HG02623 (cell line): ENCODE data around the gene SPG21.

ENCODE experiments used
- ATAC-seq: cut with Tn5 transposase; IDR thresholded peaks from one replicate; pipeline ENCODE4 v1.9.1; 2021; ENCODE audit warnings: moderate library complexity; ENCODE audit not compliant: unreplicated experiment

Gene SPG21

GRCh38 chr15:64943512-64944225 is 46.0 kb downstream of the SPG21 start:
- ATAC-seq, result no peak

- no peak for ATAC-seq
Measured at GRCh38 chr15:64942356-64942755, 47.4 kb downstream of the SPG21 start.

GRCh38 chr15:64938192-64938591 is 51.5 kb downstream of the SPG21 start:
- ATAC-seq, result no peak

- ATAC-seq, result no peak
Measured at GRCh38 chr15:64934023-64934422, 55.7 kb downstream of the SPG21 start.

- ATAC-seq, result no peak
Measured at GRCh38 chr15:64931381-64931780, 58.3 kb downstream of the SPG21 start.

- ATAC-seq, result no peak
Measured at GRCh38 chr15:64930778-64931371, 58.8 kb downstream of the SPG21 start.

- no peak for ATAC-seq
Measured at GRCh38 chr15:64930019-64930652, 59.6 kb downstream of the SPG21 start.

- ATAC-seq, result no peak
Measured at GRCh38 chr15:64928626-64929220, 61.0 kb downstream of the SPG21 start.

GRCh38 chr15:64926661-64927060 is 63.1 kb downstream of the SPG21 start:
- ATAC-seq, result no peak

GRCh38 chr15:64925335-64926330 is 64.1 kb downstream of the SPG21 start:
- ATAC-seq, result no peak

- ATAC-seq, result no peak
Measured at GRCh38 chr15:64923546-64923945, 66.2 kb downstream of the SPG21 start.

- no peak for ATAC-seq
Measured at GRCh38 chr15:64921711-64922110, 68.0 kb downstream of the SPG21 start.

GRCh38 chr15:64919721-64920120 is 70.0 kb downstream of the SPG21 start:
- ATAC-seq, result no peak

GRCh38 chr15:64917211-64917610 is 72.5 kb downstream of the SPG21 start:
- ATAC-seq, result no peak

GRCh38 chr15:64916365-64916764 is 73.3 kb downstream of the SPG21 start:
- ATAC-seq, result no peak

- ATAC-seq, result no peak
Measured at GRCh38 chr15:64915518-64916227, 74.0 kb downstream of the SPG21 start.
